ENCODE measurements around the gene TMEM247. TPM values are rescaled to one million over a fixed set of nuclear protein-coding genes. Genes with fewer than 3 reads are reported as not detected.
A peak's percentile ranks its signal among the peaks of the same experiment; 100 is the strongest.

TMEM247 gene
- total RNA-seq, 4 donors from 2014 or later: not detected

GRCh38 chr2:46498681-46499080 lies 19.3 kb downstream of the TMEM247 start:
- H3K4me3 ChIP-seq: no peak overlapping the region
- DNase-seq (ENCODE audit: low spot score in 2 of 2): no peak
- H3K27me3 ChIP-seq: no peaks in the 10 kb centered on the region
- TF ChIP-seq CTCF (IDR thresholded peaks at IDR 0.05): no peak
- no peak for TF ChIP-seq POLR2A (IDR thresholded peaks at IDR 0.05)
- no peak for TF ChIP-seq EP300 (IDR thresholded peaks at IDR 0.05)
- no peak for TF ChIP-seq POLR2AphosphoS5 (IDR thresholded peaks at IDR 0.05)
- H3K36me3 ChIP-seq: no peaks in the 10 kb centered on the region
- H3K9me3 ChIP-seq: no peaks in the 10 kb centered on the region
- peaks cover 16% of the 10 kb centered on the region for H3K4me1 ChIP-seq
- H3K27ac ChIP-seq: no peak overlapping the region
- WGBS: 85% methylated on average over 4 of the region's 4 CpGs

- DNase-seq (ENCODE audit: low spot score in 2 of 2): no peak
- no peaks in the 10 kb centered on the region for H3K27me3 ChIP-seq
- H3K36me3 ChIP-seq: no peaks in the 10 kb centered on the region
- H3K4me1 ChIP-seq: peaks cover 16% of the 10 kb centered on the region
- H3K4me3 ChIP-seq: peak overlapping the region; percentile 55
- H3K9me3 ChIP-seq: no peaks in the 10 kb centered on the region
- 23% methylated on average over 7 of the region's 7 CpGs for WGBS
- H3K27ac ChIP-seq: peak overlapping the region; percentile 76
- TF ChIP-seq CTCF (IDR thresholded peaks at IDR 0.05): no peak
- TF ChIP-seq POLR2A (IDR thresholded peaks at IDR 0.05): no peak
- no peak for TF ChIP-seq POLR2AphosphoS5 (IDR thresholded peaks at IDR 0.05)
- no peak for TF ChIP-seq EP300 (IDR thresholded peaks at IDR 0.05)
Measured at GRCh38 chr2:46499392-46499785, 20.0 kb downstream of the TMEM247 start.

- H3K27me3 ChIP-seq: no peaks in the 10 kb centered on the region
- no peak for DNase-seq (ENCODE audit: low spot score in 2 of 2)
- TF ChIP-seq EP300 (IDR thresholded peaks at IDR 0.05): no peak
- TF ChIP-seq CTCF (IDR thresholded peaks at IDR 0.05): no peak
- TF ChIP-seq POLR2AphosphoS5 (IDR thresholded peaks at IDR 0.05): no peak
Measured at GRCh38 chr2:46500801-46501200, 21.4 kb downstream of the TMEM247 start.

GRCh38 chr2:46502291-46502885 lies 23.0 kb downstream of the TMEM247 start:
- Histone ChIP-seq H3K4me3 (no peak overlapping the region), H3K36me3 (no peaks in the 10 kb centered on the region), H3K4me1 (peaks cover 16% of the 10 kb centered on the region), H3K9me3 (no peaks in the 10 kb centered on the region), H3K27me3 (no peaks in the 10 kb centered on the region), H3K27ac (no peak overlapping the region)
- no peak for DNase-seq (ENCODE audit: low spot score in 2 of 2)
- TF ChIP-seq CTCF (IDR thresholded peaks at IDR 0.05): no peak
- TF ChIP-seq POLR2A (IDR thresholded peaks at IDR 0.05): no peak
- no peak for TF ChIP-seq EP300 (IDR thresholded peaks at IDR 0.05)
- no peak for TF ChIP-seq POLR2AphosphoS5 (IDR thresholded peaks at IDR 0.05)
- WGBS: 86% methylated on average over 4 of the region's 4 CpGs

More at GRCh38 chr2:46500801-46501200, 21.4 kb downstream of the TMEM247 start:
- Histone ChIP-seq H3K4me1 (peaks cover 16% of the 10 kb centered on the region), H3K4me3 (no peak overlapping the region), H3K27ac (no peak overlapping the region), H3K9me3 (no peaks in the 10 kb centered on the region), H3K36me3 (no peaks in the 10 kb centered on the region)
- WGBS: 71% methylated on average over 6 of the region's 6 CpGs

GRCh38 chr2:46503686-46504085 lies 24.3 kb downstream of the TMEM247 start:
- 89% methylated on average over 4 of the region's 4 CpGs for WGBS
- peaks cover 16% of the 10 kb centered on the region for H3K4me1 ChIP-seq
- no peaks in the 10 kb centered on the region for H3K9me3 ChIP-seq
- no peaks in the 10 kb centered on the region for H3K36me3 ChIP-seq
- TF ChIP-seq CTCF (IDR thresholded peaks at IDR 0.05) (no peak), EP300 (IDR thresholded peaks at IDR 0.05) (no peak), POLR2A (IDR thresholded peaks at IDR 0.05) (no peak), POLR2AphosphoS5 (IDR thresholded peaks at IDR 0.05) (no peak)
- H3K27me3 ChIP-seq: no peaks in the 10 kb centered on the region
- no peak for DNase-seq (ENCODE audit: low spot score in 2 of 2)
- H3K4me3 ChIP-seq: no peak overlapping the region
- no peak overlapping the region for H3K27ac ChIP-seq

Measured in suprapubic skin (tissue), 4 donors.